Measurements from ENCODE around the gene RABGEF1. TPM values are rescaled to one million over a fixed set of nuclear protein-coding genes. Genes with fewer than 3 reads are reported as not detected.
"Not testable (repeated sequence)": the region's sequence is repeated elsewhere in the genome, so short reads cannot be mapped to it uniquely, and the experiment has no call there.

Gene RABGEF1
- polyA plus RNA-seq, 1 of the 3 experiments (the other 2 are of a cell fraction) = 25.6 TPM

GRCh38 chr7:66807736-66808135 is 67.2 kb downstream of the RABGEF1 start (continued):
- TF ChIP-seq NRF1 (IDR thresholded peaks at IDR 0.05; ENCODE audit: low read depth, low read length) = no peak

- H3K79me2 ChIP-seq (ENCODE audit: insufficient read depth) = no peaks in the 10 kb centered on the region
- H2AFZ ChIP-seq (ENCODE audit: low read depth) = no peak overlapping the region
- POLR2A ChIA-PET = interaction anchor here (0.9 kb wide), 1 partner anchor 34 kb away, joined by 3 read pairs; no protein-coding TSS in a partner anchor
- H3K9me2 ChIP-seq = no peaks in the 10 kb centered on the region
- H3K36me3 ChIP-seq (replicated peaks in 1 of 2; ENCODE audit: control insufficient read depth in 1 of 2, insufficient read depth in 2 of 2, low read length in 1 of 2) = peaks cover 50 to 65% of the 10 kb centered on the region in 2 experiments
- WGBS (ENCODE audit: low lambda C conversion rate) = 98% methylated on average over 5 of the region's 5 CpGs
- H3K4me2 ChIP-seq = no peak overlapping the region
- no peaks in the 10 kb centered on the region for H3F3A ChIP-seq (replicated peaks; ENCODE audit: insufficient read depth)
- no peaks in the 10 kb centered on the region for H3K27me3 ChIP-seq (ENCODE audit: insufficient read depth)
- H3K9me3 ChIP-seq = no peaks in the 10 kb centered on the region
- no peak for DNase-seq
- no peak overlapping the region for H3K4me3 ChIP-seq (ENCODE audit: low read depth in 2 of 2, low read length in 1 of 2)
- no peak overlapping the region for H3K9ac ChIP-seq
- CTCF ChIA-PET = interaction anchor here (1.2 kb wide), 1 partner anchor 10 kb away, joined by 3 read pairs; no protein-coding TSS in a partner anchor
- TF ChIP-seq RFX5 (IDR thresholded peaks at IDR 0.05; ENCODE audit: low read length) (no peak), TAF1 (IDR thresholded peaks at IDR 0.05; ENCODE audit: borderline replicate concordance, low read depth, low read length) (no peak), JUND (IDR thresholded peaks at IDR 0.05) (no peak), USF2 (IDR thresholded peaks at IDR 0.05; ENCODE audit: borderline replicate concordance, low read depth, low read length) (no peak), YY1 (IDR thresholded peaks at IDR 0.05; ENCODE audit: low read depth) (no peak), GABPA (IDR thresholded peaks at IDR 0.05; ENCODE audit: low read depth) (no peak), CTCF (IDR thresholded peaks at IDR 0.05) (no peak), RAD21 (IDR thresholded peaks at IDR 0.05; ENCODE audit: low read length) (no peak), FOSL2 (IDR thresholded peaks at IDR 0.05; ENCODE audit: borderline replicate concordance, low read depth) (no peak), NRF1 (IDR thresholded peaks at IDR 0.05; ENCODE audit: low read depth, low read length) (no peak)
- H4K20me1 ChIP-seq (ENCODE audit: insufficient read depth) = no peaks in the 10 kb centered on the region
- no peak overlapping the region for H3K27ac ChIP-seq (ENCODE audit: low read depth in 2 of 2, low read length in 1 of 2)
- no peaks in the 10 kb centered on the region for H3K4me1 ChIP-seq (ENCODE audit: control insufficient read depth in 1 of 2, insufficient read depth in 2 of 2, low read depth in 1 of 2, low read length in 1 of 2)
Observed at GRCh38 chr7:66810716-66811115, 70.2 kb downstream of the RABGEF1 start.

- H3K9me2 ChIP-seq; H3F3A ChIP-seq (replicated peaks; ENCODE audit: insufficient read depth); DNase-seq; H3K27me3 ChIP-seq (ENCODE audit: insufficient read depth); H3K27ac ChIP-seq (ENCODE audit: low read depth in 2 of 2, low read length in 1 of 2); H3K4me3 ChIP-seq (ENCODE audit: low read depth in 2 of 2, low read length in 1 of 2); H3K4me1 ChIP-seq (ENCODE audit: control insufficient read depth in 1 of 2, insufficient read depth in 2 of 2, low read depth in 1 of 2, low read length in 1 of 2); H3K79me2 ChIP-seq (ENCODE audit: insufficient read depth); H3K9me3 ChIP-seq; H3K4me2 ChIP-seq; H3K9ac ChIP-seq; POLR2A ChIA-PET; H4K20me1 ChIP-seq (ENCODE audit: insufficient read depth); H2AFZ ChIP-seq (ENCODE audit: low read depth): not testable (repeated sequence)
- CTCF ChIA-PET = interaction anchor here (0.6 kb wide), 1 partner anchor 264 kb away, joined by 3 read pairs; no protein-coding TSS in a partner anchor
- 96% methylated on average over 15 of the region's 15 CpGs for WGBS (ENCODE audit: low lambda C conversion rate)
- peaks cover 13 to 21% of the 10 kb centered on the region in 2 experiments for H3K36me3 ChIP-seq (replicated peaks in 1 of 2; ENCODE audit: control insufficient read depth in 1 of 2, insufficient read depth in 2 of 2, low read length in 1 of 2)
Observed at GRCh38 chr7:66815186-66815875, 74.8 kb downstream of the RABGEF1 start.
